GDM1 (cell line): ENCODE data around the gene TCF4.

Source experiments
- DNase-seq: peaks from one replicate; lab custom pipeline; 2025; lab: John Stamatoyannopoulos, UW

TCF4 gene

DNA sequence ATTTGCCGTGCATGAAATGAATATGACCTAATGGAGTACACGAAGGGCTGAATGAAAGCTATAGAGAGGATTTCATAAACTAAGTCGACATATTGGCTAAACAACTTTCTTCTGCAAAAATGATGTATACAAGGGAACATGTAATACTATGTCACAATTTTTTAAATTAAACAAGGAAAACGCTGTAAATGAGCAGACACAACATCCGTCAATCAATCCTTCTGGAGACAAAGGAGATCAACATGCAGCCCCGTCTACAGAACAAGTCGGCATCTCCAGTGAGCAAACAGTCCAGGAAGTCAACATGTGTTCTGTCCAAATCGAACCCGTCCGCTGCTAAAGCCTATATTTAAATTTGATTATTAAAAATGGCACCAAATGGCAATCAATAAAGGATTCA lies 180.8 kb downstream of the TCF4 start:
- DNase-seq, result no peak

DNA sequence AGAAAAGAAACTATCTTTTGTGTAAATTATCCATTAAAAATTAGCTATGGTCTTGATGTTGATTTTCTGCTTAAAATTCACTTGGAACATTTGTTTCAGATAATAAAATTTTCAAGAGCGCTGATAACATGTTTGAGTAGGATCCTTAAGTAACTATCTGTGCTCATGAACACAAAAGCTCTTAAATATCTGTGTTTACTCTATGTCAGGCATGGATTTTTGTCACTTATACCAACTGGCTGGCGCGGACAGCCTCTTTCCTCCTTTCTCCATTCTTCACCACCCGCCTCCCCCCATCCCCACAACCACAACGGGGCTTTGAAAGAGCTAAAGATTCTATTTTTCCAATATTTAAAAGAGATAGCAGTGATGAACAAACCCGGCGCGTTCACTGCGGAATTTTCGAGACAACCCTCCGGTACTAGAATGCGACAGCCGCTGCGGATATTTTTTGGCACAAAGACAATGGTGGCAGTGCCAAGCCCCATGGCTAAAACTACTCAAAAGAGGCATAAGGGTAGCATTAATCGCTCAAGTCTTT lies 181.5 kb downstream of the TCF4 start:
- DNase-seq, result no peak

DNA sequence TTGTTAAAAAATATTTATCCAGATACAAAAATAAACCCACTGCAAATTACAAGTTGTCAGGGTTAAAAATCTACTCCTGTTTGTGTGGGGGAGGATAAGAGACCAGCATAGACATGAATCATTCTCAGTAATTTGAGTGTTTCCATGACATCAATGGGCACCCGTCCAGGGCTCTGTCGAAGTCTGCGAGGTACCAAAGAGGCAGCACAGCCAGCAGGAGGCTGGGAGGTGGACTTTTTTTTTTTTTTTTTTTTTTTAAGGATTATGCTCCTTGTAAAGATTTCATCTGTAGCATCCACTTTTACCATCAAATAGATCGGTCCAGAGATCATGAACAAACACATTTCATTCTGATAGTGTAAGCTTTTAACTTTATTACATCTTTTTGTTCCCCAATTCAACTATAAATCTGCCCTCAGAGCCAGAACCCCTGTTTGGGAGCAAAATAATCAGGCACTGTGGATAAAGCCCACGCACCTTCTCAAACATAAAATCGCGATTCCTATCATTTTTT lies 182.0 kb downstream of the TCF4 start:
- DNase-seq, result no peak

DNA sequence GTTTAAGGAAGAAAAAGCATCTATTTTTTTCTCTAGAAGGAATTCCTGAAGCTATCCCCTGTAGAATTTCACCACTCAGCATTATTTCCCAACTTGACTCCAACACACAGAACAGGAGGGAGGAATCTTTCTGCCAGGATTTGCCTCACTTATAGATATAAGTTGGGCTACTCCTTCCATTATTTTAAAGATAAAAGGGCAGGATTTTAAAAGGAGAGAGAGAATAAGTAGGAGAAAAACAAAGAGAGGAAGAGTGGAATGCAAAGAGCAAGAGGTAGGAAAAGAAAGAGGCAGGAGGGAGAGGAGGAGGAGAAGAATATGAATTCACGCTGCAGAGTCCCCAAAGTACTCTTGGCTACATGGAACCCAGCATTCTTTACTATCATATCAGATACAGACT lies 182.5 kb downstream of the TCF4 start:
- DNase-seq, result no peak

DNA sequence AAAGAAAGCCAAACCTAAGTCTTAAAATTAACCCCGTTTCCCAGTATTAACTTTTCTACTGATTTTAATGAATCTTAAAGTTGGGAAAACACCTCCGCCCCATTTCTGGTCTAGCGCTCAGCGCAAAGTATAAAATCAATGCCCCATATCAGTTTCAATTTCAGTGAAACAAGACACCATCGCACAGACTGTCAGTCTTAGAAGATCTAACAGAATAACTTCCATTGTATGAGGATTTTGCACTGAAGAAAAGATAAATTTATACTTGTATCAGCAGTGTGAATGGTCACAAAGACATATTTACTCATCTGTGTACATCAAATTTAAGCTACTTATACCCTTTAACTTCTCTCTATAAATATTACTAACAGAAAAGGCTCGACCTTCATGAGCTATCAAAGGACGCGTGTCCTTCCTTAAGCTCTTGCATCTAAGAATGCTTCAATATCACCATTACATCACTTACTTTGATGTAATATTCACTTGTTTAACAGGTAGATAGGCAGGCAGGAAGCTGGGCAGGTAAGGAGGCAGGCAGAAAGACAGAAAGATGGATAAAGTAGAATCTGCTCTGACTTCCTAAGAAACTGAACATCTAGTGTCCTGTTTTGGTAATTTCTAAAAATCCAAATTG lies 183.0 kb downstream of the TCF4 start:
- no peak for DNase-seq

DNA sequence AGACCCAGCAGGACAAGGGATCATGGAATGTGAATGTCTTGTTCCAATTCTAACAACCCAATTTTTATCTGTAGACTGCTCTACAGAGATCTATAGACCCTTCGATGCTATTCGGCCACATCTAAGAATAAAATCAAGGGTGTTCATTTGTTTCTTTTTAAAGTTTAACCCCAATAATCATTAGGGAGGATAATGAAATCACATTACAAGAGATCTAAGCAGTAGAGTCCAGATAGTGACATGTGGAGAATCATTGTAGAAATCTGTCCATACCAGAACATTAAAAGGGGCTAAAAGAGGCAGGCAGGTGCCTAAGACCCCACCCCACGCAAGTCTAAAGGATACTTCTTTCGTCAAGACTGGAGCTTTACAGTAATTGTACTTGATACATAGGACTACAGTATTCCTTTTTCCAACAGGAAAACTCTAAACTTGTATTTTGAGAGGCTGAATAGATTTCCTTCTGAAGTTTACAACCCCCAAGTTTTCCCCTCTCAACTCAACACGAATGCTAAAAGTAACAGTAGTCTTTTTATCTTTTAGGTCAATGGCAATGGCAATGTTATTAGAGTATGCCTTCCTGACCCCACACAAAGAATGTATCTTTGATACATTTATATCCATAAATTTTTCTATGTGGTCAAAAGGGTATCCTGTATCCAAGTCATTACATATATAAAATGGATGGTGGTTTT lies 183.7 kb downstream of the TCF4 start:
- DNase-seq, result no peak

DNA sequence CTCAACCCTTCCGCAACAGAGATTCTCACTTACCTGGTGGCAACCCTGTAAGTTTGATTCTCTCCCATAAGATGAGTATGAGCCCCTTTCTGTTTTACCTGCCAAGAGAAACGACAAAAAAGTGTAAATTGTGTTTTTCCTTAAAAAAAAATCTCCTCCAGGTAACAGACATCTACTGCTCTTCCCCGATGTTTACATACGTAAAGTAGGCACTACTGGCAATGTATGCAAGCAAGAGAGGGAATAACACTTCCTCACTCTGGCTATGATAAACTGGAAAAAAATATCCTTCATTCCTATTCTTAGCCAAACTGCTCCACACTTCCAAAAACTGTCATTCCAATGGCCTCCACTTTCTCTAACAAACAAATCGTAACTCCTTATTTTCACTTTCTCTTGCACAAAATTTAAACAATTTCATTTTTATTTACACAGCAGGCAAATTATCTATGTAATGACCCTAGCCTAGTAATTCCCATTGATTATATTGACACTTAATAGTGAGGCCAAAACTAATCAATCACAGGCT lies 184.5 kb downstream of the TCF4 start:
- no peak for DNase-seq

DNA sequence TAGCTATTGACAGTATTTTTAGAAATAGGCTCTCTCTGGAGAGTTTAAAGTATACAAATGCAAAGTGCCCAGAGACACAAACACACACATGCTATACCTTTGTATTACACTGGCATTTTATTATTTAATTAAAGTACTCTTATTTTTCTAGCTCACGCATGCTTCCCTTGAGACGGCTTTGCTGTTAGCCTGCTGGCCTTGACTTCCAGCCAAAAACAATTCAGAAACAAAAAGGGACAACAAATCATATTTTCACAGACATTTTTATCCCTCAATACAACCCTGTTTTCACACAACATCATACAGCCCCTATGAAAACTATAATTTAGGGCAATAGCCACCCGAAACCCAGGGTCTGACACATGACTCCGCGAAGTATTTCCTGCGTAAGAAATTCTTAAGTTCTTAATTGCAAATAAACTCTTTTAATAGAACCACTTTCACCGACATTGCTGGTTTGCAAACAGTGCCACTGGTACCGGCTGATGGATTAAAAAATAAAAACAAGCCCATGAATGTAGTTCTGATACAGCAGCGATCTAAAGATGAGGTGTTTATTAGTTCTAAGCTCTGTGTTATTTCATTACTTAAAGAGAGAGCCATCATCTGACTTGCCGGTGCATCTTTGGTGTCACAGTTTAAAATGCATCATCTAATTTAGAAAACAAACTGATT lies 185.1 kb downstream of the TCF4 start:
- DNase-seq, result no peak

DNA sequence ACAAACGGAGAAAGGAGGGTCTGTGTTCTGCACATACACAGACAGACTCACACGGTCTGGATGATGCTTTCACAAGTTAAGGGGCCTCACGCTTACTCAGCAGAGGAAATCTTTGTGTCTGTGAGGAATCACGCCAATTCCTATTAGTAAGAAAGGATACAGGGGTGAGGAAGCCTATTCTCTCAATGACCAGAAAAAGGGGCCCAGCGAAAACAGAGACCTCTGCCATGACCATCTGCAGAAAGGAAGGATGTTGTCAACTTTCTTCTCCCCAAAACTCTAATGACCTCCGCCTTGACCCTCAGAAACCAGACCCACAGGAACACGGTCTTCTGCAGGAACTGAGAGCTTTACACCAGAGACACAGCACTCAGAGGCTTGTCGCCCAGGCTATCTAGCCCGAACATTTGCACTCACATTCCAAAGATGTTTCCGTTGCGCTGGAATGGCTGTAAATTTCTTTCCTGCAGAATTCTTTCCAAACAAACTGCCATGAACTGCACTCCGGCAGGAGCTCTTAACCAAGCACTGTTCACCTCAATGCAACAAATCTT lies 186.3 kb downstream of the TCF4 start:
- DNase-seq, result no peak

DNA sequence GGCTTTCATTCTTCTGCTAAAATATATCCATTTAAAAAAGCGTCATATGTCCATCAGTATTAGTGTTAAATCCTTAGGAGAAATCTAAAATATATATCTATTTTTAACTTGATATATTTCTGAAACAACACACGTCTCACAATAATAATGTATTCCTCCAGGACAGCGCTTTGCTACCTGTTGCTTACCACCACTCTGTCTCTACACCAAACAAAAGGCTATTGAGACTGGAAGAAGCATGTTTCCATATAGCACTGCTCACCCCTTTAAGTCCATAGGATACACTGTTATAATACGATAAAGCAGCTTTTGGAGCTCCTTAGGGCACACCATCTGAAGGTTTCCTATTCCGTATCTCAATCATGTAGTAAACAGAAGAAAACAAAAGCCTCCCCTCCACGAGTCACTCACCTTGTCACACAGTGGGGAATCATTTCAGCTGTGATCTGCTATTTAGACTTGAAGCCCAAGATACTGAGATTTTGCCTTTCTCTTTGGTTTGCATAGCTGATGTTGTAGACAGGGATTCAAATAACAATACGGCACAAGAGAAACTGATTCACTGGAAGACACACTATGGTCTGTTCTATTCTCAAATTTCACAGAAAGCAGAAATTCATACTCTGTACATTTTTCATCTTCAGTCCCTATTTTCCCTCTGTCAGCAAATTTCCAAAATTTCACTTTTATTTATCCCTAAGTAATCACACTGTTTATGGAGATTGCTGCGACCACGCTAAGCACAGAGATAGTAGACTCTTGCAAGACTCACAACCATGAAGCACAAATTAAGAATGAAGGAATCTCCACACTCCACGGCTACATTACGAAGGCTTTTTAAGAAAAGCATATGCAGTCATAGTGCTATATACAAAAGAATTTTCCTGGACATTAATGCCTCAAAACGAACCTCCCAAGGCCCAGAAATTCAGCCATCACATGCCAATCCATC lies 187.1 kb downstream of the TCF4 start:
- DNase-seq, result no peak

DNA sequence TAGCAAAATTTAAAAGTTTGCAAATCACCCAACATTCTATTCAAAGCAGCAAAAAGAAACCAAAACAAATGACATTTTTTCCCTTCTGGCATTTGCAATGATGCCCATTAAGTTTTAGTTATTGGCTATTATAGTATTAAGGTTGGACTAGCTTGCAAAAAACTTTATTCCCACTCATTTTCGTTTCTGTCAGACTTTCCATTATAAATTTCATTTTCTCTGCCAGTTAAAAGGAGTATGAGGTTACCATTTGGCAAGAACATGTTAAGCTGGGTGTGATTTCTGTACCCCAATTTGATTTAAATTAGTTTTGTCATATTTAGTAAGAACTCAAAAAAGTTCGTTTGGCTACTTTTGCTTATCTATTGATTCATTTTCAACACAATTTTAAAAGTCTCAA lies 187.9 kb downstream of the TCF4 start:
- no peak for DNase-seq

GRCh38 chr18:55398858-55399257 lies 189.1 kb downstream of the TCF4 start:
- no peak for DNase-seq

GRCh38 chr18:55396979-55397378 lies 191.0 kb downstream of the TCF4 start:
- no peak for DNase-seq

DNA sequence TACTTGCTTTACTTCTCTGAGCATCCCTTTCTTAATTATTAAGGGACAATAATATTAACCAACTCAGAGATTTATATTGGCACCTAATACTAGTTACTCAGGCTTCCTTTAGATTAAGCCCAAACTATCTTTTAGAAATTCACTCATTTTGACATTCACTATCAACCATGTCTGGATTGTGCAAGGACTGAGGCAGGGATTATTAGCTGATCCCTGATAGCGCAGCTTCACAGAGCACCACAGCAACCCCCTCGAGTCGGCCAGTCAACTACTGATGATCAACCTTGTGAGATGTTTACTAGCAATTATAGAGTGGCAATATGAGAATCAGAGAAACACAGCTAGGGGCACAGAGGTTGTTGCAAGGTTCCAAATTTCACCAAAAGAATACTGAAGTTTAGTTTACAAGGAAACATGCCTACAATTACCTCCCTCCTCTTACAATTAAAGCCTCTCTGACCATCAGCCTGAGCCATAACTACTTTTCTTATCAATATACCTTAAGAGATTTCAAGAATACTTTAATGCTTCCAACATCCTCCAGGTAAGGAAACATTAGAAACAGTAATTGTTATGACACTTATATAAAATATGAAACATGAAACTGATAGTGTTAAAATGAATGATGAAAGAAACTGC lies 191.6 kb downstream of the TCF4 start:
- no peak for DNase-seq

GRCh38 chr18:55395799-55396198 lies 192.2 kb downstream of the TCF4 start:
- no peak for DNase-seq

GRCh38 chr18:55390898-55391297 lies 197.1 kb downstream of the TCF4 start:
- no peak for DNase-seq

DNA sequence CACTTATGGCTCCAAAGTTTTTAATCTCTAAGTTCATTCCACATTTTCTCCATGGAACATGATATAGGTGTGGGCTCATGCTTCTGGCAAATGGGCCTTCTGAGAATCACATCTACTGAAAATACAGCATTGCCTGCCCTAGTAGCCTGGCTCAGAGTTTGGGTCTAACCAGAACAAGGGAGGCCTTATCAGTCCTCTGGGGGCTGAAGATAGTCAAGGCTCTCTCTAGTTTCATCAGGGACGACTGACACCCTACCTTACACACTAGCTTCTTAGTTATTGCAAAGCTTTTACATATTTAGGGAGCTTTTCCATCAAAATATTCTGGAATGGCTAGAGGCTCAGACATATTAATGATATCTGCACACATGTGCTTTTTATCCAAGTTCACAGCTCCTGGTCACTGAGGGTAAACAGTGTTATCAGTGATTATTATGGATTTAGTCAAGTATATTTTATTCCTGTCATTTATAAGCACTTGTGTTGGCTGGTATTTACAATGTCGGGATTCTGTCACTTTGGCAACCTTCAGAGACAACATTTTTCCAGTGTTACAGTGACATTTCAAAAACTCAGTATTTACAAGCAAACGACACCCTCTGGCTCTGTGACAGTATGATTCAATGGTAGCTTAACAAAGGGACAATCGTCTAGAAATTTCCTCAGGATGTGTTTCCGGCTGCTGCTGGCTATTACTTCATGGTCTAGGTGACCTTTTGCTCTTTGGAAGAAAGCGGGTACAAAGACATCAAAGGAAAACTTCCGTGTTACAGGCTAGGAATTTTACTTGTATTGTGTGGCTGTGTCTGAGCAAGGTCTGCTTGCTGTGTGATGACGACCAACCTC lies 200.6 kb downstream of the TCF4 start:
- DNase-seq, result no peak

GRCh38 chr18:55386545-55386944 lies 201.4 kb downstream of the TCF4 start:
- DNase-seq, result no peak

GRCh38 chr18:55385770-55386169 lies 202.2 kb downstream of the TCF4 start:
- DNase-seq, result no peak
